Stomach (tissue), 4 donors: Measurements from ENCODE around the gene SERPINB11.

ENCODE experiments used
- POLR2A ChIP-seq, 4 donors: fragments of 450-650 bp; IDR thresholded peaks; one replicate each; pipeline ENCODE4 v1.6.1; 2016; ENCODE audit warnings: antibody characterized with exemption in 4 of 4, control low read depth in 2 of 4, mild to moderate bottlenecking in 1 of 4, moderate library complexity in 1 of 4
- TF ChIP-seq, protein P1 (sequence below), 7 experiments: fragments of 450-650 bp in 4 of 7; fragments of 200-600 bp in 3 of 7; sonication (generic) in 3 of 7; IDR thresholded peaks; one replicate each; pipeline ENCODE4 v1.5.1; 2016 to 2019; ENCODE audit warnings: antibody characterized with exemption in 7 of 7, control low read depth in 2 of 7, mild to moderate bottlenecking in 1 of 7

DNA sequence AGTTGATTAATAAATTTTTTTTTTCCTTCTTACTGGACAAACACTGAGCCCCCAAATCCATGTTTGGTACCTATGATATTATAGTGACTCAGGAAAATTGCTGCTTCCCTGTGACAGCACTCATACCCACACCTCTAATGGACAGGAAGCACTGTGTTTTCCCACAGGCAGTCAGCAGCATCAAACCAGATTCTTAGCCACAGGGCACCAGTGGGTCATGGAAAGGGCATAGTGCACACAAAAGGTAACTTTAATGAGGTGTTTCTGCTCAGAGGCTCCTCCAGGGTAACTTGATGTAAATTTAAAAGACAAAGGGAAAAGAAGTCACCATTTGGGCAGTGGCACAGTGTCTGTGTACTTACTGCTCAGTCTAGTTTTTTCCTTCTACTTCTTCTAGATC, 34.1 kb downstream of the SERPINB11 start:
- TF ChIP-seq, protein P1, sequence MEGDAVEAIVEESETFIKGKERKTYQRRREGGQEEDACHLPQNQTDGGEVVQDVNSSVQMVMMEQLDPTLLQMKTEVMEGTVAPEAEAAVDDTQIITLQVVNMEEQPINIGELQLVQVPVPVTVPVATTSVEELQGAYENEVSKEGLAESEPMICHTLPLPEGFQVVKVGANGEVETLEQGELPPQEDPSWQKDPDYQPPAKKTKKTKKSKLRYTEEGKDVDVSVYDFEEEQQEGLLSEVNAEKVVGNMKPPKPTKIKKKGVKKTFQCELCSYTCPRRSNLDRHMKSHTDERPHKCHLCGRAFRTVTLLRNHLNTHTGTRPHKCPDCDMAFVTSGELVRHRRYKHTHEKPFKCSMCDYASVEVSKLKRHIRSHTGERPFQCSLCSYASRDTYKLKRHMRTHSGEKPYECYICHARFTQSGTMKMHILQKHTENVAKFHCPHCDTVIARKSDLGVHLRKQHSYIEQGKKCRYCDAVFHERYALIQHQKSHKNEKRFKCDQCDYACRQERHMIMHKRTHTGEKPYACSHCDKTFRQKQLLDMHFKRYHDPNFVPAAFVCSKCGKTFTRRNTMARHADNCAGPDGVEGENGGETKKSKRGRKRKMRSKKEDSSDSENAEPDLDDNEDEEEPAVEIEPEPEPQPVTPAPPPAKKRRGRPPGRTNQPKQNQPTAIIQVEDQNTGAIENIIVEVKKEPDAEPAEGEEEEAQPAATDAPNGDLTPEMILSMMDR (IDR thresholded peaks at IDR 0.05), result no peak
- no peak for TF ChIP-seq POLR2A (IDR thresholded peaks at IDR 0.05)
